IPS-11a (cell line): ENCODE results near the gene SLC16A2.
"Not testable (repeated sequence)": the region's sequence is repeated elsewhere in the genome, so short reads cannot be mapped to it uniquely, and the experiment has no call there.

Experiments
- H3K4me3 ChIP-seq: one replicate; pipeline ENCODE4 v1.5.1; 2013; ENCODE audit warnings: low read depth, low read length, control low read depth

SLC16A2 gene

GRCh38 chrX:74445099-74445498, 23.8 kb downstream of the SLC16A2 start:
- H3K4me3 ChIP-seq, result no peak overlapping the region

GRCh38 chrX:74446876-74447275, 25.6 kb downstream of the SLC16A2 start:
- H3K4me3 ChIP-seq, result no peak overlapping the region

GRCh38 chrX:74448669-74449068, 27.4 kb downstream of the SLC16A2 start:
- no peak overlapping the region for H3K4me3 ChIP-seq

GRCh38 chrX:74449322-74449936, 28.1 kb downstream of the SLC16A2 start:
- H3K4me3 ChIP-seq, result no peak overlapping the region

GRCh38 chrX:74449937-74450330, 28.6 kb downstream of the SLC16A2 start:
- no peak overlapping the region for H3K4me3 ChIP-seq

- H3K4me3 ChIP-seq, result no peak overlapping the region
Measured at GRCh38 chrX:74450803-74451449, 29.6 kb downstream of the SLC16A2 start.

GRCh38 chrX:74451450-74452198, 30.3 kb downstream of the SLC16A2 start:
- H3K4me3 ChIP-seq, result no peak overlapping the region

GRCh38 chrX:74452199-74452481, 30.8 kb downstream of the SLC16A2 start:
- H3K4me3 ChIP-seq, result no peak overlapping the region

GRCh38 chrX:74453178-74453577, 31.9 kb downstream of the SLC16A2 start:
- no peak overlapping the region for H3K4me3 ChIP-seq

- not testable (repeated sequence) for H3K4me3 ChIP-seq
Measured at GRCh38 chrX:74454233-74454632, 32.9 kb downstream of the SLC16A2 start.

- no peak overlapping the region for H3K4me3 ChIP-seq
Measured at GRCh38 chrX:74458736-74459135, 37.4 kb downstream of the SLC16A2 start.

- no peak overlapping the region for H3K4me3 ChIP-seq
Measured at GRCh38 chrX:74461384-74461783, 40.1 kb downstream of the SLC16A2 start.

GRCh38 chrX:74464722-74465121, 43.4 kb downstream of the SLC16A2 start:
- H3K4me3 ChIP-seq, result no peak overlapping the region

GRCh38 chrX:74465424-74465823, 44.1 kb downstream of the SLC16A2 start:
- no peak overlapping the region for H3K4me3 ChIP-seq

GRCh38 chrX:74467656-74468055, 46.4 kb downstream of the SLC16A2 start:
- no peak overlapping the region for H3K4me3 ChIP-seq

- not testable (repeated sequence) for H3K4me3 ChIP-seq
Measured at GRCh38 chrX:74473116-74473515, 51.8 kb downstream of the SLC16A2 start.

GRCh38 chrX:74490247-74490646, 69.0 kb downstream of the SLC16A2 start:
- no peak overlapping the region for H3K4me3 ChIP-seq

- H3K4me3 ChIP-seq, result no peak overlapping the region
Measured at GRCh38 chrX:74492720-74493201, 71.5 kb downstream of the SLC16A2 start.

- no peak overlapping the region for H3K4me3 ChIP-seq
Measured at GRCh38 chrX:74493806-74494205, 72.5 kb downstream of the SLC16A2 start.

GRCh38 chrX:74498924-74499323, 77.6 kb downstream of the SLC16A2 start:
- H3K4me3 ChIP-seq, result no peak overlapping the region

- H3K4me3 ChIP-seq, result no peak overlapping the region
Measured at GRCh38 chrX:74500067-74500466, 78.8 kb downstream of the SLC16A2 start.

- H3K4me3 ChIP-seq, result no peak overlapping the region
Measured at GRCh38 chrX:74500555-74500954, 79.3 kb downstream of the SLC16A2 start.
